ENCODE data around the gene IDNK. TPM values are rescaled to one million over a fixed set of nuclear protein-coding genes. Genes with fewer than 3 reads are reported as not detected.

Gene IDNK
- total and polyA plus RNA-seq, 9 donors: 1.5 to 9.0 (median 5.5) TPM

GRCh38 chr9:83656032-83656680 lies 33.2 kb downstream of the IDNK start:
- H3K4me3 ChIP-seq: no peak overlapping the region
- no peaks in the 10 kb centered on the region for H3K4me1 ChIP-seq (ENCODE audit: insufficient read depth)
- no peaks in the 10 kb centered on the region for H3K36me3 ChIP-seq
- TF ChIP-seq EP300 (IDR thresholded peaks at IDR 0.05) (no peak), CTCF (IDR thresholded peaks at IDR 0.05) (no peak), POLR2A (IDR thresholded peaks at IDR 0.05) (no peak)
- no peak overlapping the region for H3K27ac ChIP-seq
- WGBS, 3 donors: 88 to 95% (median 91%) methylated on average over 2 of the region's 2 CpGs
- no peaks in the 10 kb centered on the region for H3K9me3 ChIP-seq
- no peaks in the 10 kb centered on the region for H3K27me3 ChIP-seq
- intact Hi-C loops (cut with DNase I): no loop called here
- DNase-seq: no peak

GRCh38 chr9:83656952-83657351 lies 34.0 kb downstream of the IDNK start:
- DNase-seq: no peak
- 78 to 93% (median 83%) methylated on average over 6 of the region's 6 CpGs for WGBS, 3 donors
- Histone ChIP-seq H3K4me1 (ENCODE audit: insufficient read depth) (no peaks in the 10 kb centered on the region), H3K27me3 (no peaks in the 10 kb centered on the region), H3K9me3 (no peaks in the 10 kb centered on the region), H3K4me3 (no peak overlapping the region), H3K36me3 (no peaks in the 10 kb centered on the region), H3K27ac (no peak overlapping the region)
- TF ChIP-seq POLR2A (IDR thresholded peaks at IDR 0.05) (no peak), EP300 (IDR thresholded peaks at IDR 0.05) (no peak), CTCF (IDR thresholded peaks at IDR 0.05) (no peak)
- intact Hi-C loops (cut with DNase I): no loop called here

- Histone ChIP-seq H3K4me1 (ENCODE audit: insufficient read depth) (no peaks in the 10 kb centered on the region), H3K9me3 (no peaks in the 10 kb centered on the region), H3K4me3 (no peak overlapping the region), H3K36me3 (no peaks in the 10 kb centered on the region), H3K27ac (no peak overlapping the region), H3K27me3 (no peaks in the 10 kb centered on the region)
- no peak for TF ChIP-seq POLR2A (IDR thresholded peaks at IDR 0.05)
- no peak for TF ChIP-seq EP300 (IDR thresholded peaks at IDR 0.05)
- TF ChIP-seq CTCF (IDR thresholded peaks at IDR 0.05): no peak
- WGBS, 3 donors: 90 to 95% (median 94%) methylated on average over 3 of the region's 3 CpGs
- no peak for DNase-seq
- intact Hi-C loops (cut with DNase I): no loop called here
These were observed 40.0 kb downstream of the IDNK start for GRCh38 chr9:83662933-83663332.

GRCh38 chr9:83665580-83666200 lies 42.7 kb downstream of the IDNK start:
- 45 to 78% (median 56%) methylated on average over 5 of the region's 5 CpGs for WGBS, 3 donors
- Histone ChIP-seq H3K4me1 (ENCODE audit: insufficient read depth) (no peaks in the 10 kb centered on the region), H3K36me3 (no peaks in the 10 kb centered on the region), H3K27me3 (no peaks in the 10 kb centered on the region), H3K27ac (no peak overlapping the region), H3K9me3 (no peaks in the 10 kb centered on the region), H3K4me3 (no peak overlapping the region)
- TF ChIP-seq CTCF (IDR thresholded peaks at IDR 0.05) (no peak), POLR2A (IDR thresholded peaks at IDR 0.05) (no peak), EP300 (IDR thresholded peaks at IDR 0.05) (no peak)
- DNase-seq: no peak
- intact Hi-C loops (cut with DNase I): no loop called here

All from ovary (tissue), 9 donors.